GM12878 (cell line): Measurements from ENCODE around the gene DLL1. TPM values are rescaled to one million over a fixed set of nuclear protein-coding genes. Genes with fewer than 3 reads are reported as not detected.

Source experiments
- CTCF ChIP-seq, 3 experiments: IDR thresholded peaks in 2 of 3; conservative IDR thresholded peaks in 1 of 3; 2 replicates each; pipeline ENCODE4 v1.5.1; 2011; ENCODE audit warnings: low read depth in 3 of 3, low read length in 3 of 3, mild to moderate bottlenecking in 3 of 3, control low read depth in 2 of 3, moderate library complexity in 2 of 3, inconsistent platforms in 1 of 3, mixed read lengths in 1 of 3; ENCODE audit not compliant: control insufficient read depth in 2 of 3, insufficient read depth in 1 of 3; ENCODE audit errors: extremely low read depth in 1 of 3
- NFYB ChIP-seq: IDR thresholded peaks from 2 replicates; pipeline ENCODE4 v1.6.1; 2011; ENCODE audit warnings: low read depth, mild to moderate bottlenecking, low read length, improper control_type of control experiment, moderate library complexity; ENCODE audit not compliant: insufficient read depth
- RAD21 ChIP-seq: IDR thresholded peaks from 2 replicates; pipeline ENCODE4 v1.6.1; 2011; ENCODE audit warnings: mild to moderate bottlenecking, low read depth, low read length, moderate library complexity; ENCODE audit not compliant: insufficient read depth
- SMAD5 ChIP-seq: IDR thresholded peaks from 2 replicates; pipeline ENCODE4 v1.6.1; 2016; ENCODE audit warnings: antibody characterized with exemption, low read depth
- ZBTB4 ChIP-seq: fragments of 450-650 bp; formaldehyde crosslinking; IDR thresholded peaks from 2 replicates; pipeline ENCODE4 v1.4.0; 2022; ENCODE audit warnings: mild to moderate bottlenecking, moderate library complexity
- ZNF217 ChIP-seq: fragments of 450-650 bp; IDR thresholded peaks from 2 replicates; pipeline ENCODE4 v1.6.1; 2017; ENCODE audit warnings: antibody characterized with exemption, mild to moderate bottlenecking
- polyA plus RNA-seq, 11 experiments: library from polyadenylated mRNA; depleted of rRNA in 4 of 11; unstranded in 6 of 11; stranded (reverse) in 5 of 11; fragments of >200 nt; fragmentation: Nextera tagmentation in 4 of 11; fragmentation: Illumina TruSeq in 1 of 11; extraction: Ambion mirVana in 4 of 11; extraction: Trizol in 1 of 11; gene quantifications; 1 replicate in 1 of 11; 2 replicates in 10 of 11; pipeline versions ENCODE4 v1.2.1 to v1.2.3, GENCODE V29; 2011 to 2016; ENCODE audit warnings: inconsistent platforms in 2 of 11, missing spikeins in 2 of 11, low read depth in 1 of 11
- total RNA-seq, 4 experiments: library from RNA; depleted of rRNA in 3 of 4; stranded (reverse); fragments of >200 nt in 3 of 4; fragmentation: Illumina TruSeq in 1 of 4; extraction: Trizol in 1 of 4; gene quantifications; 2 replicates each; pipeline versions ENCODE4 v1.2.1 to v1.2.3, GENCODE V29; 2013 to 2021

The DLL1 gene
- total and polyA plus RNA-seq, 10 of the 15 experiments (the other 5 are each of a cell fraction or from before 2014, with no cell fraction given): 0.02 to 0.80 (median 0.19) TPM

DNA sequence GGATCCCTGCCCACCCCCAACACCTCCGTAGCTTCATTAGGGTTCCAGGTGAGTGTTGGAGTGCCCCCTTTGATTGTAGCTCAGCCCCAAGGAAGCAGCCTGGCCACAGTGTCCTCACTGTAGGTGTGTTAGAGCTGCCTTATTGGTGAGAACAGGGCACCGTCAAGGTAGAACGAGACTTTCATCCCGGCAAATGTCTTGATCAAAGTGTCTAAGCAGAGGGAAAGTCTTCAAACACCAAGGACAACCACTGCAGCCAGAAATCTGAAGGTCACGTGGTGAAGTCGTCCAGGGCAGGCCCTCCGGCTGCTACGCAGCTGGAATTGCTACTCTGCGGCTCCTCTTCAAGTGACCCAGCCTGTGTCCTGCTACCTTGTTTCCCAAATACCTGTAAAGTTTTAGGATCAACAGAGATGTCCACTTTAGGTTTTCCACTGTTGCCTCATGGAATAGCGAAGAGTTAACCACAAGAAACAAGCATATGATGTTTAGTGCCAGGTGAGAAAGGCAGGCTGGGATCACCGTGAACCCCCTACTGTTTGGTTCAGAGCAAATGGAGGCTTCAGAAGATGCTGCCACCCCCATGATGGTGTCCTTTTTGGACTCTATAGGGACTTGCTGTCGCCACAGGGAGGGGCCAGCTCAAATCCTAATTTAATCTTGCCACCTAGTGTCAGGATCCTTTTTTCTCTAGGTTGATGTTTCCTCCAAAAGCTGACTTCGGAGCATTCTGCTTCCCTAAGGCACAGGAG is 1.7 kb upstream of the DLL1 start (continued):
- TF ChIP-seq CTCF (IDR thresholded peaks at IDR 0.05 in 2 of 3, conservative IDR thresholded peaks at IDR 0.05 in 1 of 3; ENCODE audit: control insufficient read depth in 2 of 3, extremely low read depth in 1 of 3, insufficient read depth in 1 of 3, low read depth in 3 of 3, low read length in 3 of 3) (peak in 1 of 3 experiments; percentile 31; a peak in 1 of 6 replicates), ZNF217 (no peak), RAD21 (peak; percentile 47), SMAD5 (no peak), ZBTB4 (CRISPR knock-in tag) (no peak), NFYB (no peak)
